HG02885 (cell line): ENCODE data around the gene AP2A2.
"Not testable (repeated sequence)": the region's sequence is repeated elsewhere in the genome, so short reads cannot be mapped to it uniquely, and the experiment has no call there.

ENCODE experiments used
- ATAC-seq: cut with Tn5 transposase; IDR thresholded peaks from one replicate; pipeline ENCODE4 v1.9.1; 2021; ENCODE audit warnings: mild to moderate bottlenecking; ENCODE audit not compliant: unreplicated experiment, poor library complexity

Gene AP2A2

DNA sequence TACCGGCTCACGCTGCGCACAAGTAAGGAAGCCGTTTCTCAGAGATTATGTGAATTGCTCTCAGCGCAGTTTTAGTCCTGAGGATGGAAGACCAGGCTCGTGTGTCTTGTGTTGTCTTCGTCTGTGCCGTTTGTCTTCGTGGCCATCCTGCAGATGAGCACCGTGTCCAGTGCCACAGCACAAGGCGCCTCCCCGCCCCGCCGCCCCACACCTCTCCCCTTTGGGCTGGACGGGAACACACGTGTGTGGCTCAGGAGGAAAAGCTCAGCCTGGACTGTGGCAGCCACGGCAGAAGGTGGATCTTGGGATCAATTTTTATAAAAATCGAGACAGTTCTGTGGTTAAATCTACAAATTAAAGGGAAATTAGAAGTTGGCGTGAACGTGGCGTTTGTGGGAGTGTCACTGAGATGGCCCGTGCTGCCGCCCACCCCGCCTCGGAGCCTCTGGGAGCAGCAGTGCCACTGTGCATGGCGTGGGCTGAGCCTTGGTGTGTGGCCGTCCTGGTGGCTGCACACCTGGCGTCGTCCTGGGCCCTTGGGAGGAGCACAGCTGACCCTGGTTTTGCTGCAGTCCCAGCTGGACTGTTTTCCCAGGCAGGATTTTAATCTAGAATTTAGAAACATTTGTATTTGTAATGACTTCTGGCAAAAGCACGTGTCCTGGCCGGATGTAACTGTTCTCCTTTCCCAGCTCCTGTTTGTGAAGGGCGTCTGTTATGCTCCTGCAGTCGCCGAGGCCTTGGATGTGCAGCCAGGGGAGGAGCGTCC lies 85.1 kb downstream of the AP2A2 start:
- ATAC-seq = no peak

DNA sequence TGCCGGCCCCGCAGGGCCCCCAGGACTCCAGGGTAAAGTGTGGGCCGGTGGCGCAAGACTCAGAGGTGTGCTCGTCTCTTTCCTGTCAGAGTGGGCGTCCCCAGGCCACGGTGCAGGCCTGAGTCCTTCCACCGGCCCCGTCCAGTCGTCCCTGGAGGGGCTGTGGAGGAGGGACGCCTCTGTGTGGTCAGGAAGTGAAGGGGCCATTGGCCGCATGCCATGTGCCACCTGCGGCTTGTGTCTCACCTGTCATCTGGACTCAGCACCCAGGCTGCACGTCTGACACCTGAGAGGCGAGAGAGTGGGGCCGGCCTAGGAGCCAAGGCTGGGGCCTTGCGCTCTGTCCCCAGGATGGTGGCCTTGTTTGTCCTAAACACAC lies 85.6 kb downstream of the AP2A2 start:
- no peak for ATAC-seq

DNA sequence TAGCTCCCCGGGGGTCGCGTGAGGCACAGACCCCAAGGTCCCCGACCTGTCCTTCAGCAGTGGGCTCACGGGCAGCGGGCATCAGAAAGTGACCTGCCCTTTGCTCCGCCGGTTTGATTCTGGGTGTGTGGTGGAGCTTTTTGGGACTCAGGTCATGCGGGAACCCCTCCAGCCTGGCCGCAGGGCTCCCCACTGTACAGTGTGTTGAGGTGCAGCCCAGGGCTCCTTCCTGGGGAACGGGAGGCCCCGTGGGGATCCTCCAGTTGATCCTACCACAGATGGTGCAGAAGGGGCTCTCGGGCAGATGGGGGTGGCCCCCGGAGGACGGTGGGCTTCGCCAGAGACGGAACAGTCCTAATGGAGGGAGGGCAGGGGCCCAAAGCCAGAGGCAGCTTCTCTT lies 86.6 kb downstream of the AP2A2 start:
- ATAC-seq = no peak

DNA sequence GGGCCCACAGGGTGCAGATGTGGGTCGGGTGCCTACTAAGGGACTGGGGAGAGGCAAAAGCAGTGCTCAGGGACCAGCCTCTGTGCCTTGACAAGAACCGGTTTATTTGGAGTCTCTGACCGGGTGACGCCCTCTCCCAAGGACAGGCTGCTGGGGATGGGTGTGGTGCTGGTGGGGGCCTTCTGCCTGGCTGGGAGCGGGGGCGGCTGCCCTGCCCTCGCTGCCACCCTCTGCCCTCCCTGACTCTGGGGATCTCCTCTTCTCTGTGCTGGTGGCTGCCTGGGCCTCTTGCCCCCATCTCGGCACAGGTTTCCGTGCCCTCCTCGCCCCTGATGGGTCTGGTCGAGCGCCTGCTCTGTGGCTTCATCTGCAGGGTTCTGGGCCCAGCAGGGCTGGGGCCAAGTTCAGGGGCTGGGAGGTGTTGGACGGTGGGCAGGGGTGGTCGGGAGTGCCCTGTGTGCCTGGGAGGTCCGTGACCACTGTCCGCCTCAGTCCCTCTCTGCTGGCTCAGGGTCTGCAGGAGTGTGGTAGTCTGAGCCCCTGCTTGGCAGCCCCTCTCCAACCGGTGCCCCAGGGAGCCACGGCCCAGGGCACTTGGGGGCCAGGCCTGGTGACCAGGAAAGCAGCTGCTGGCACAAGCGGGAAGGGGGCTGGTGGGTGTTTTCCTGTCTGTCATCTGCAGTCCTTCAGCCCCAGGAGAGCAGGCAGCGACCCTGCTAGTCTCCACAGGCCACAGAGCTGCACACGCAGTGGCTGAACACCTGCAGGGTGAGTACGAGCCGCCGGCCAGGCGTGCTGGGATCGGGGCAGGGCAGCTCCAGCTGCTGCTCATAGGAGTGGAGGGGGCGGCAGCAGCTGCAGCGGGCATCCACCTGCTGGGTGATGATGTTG lies 87.3 kb downstream of the AP2A2 start:
- ATAC-seq = no peak

DNA sequence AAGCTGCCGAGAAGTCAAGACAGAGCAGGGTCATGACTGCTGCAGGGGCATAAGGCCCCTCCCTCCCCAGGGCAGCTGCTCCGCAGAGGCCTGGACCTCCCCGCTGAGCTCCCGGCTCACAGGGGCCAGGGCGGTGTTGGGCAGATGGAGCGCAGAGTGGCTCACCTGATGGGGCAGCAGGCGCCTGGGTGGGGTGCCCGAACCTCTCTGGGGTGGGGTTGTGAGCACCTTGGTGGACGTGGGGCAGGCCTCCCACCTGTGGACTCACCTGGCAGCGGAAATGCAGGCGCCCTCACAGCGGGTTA lies 87.9 kb downstream of the AP2A2 start:
- no peak for ATAC-seq

DNA sequence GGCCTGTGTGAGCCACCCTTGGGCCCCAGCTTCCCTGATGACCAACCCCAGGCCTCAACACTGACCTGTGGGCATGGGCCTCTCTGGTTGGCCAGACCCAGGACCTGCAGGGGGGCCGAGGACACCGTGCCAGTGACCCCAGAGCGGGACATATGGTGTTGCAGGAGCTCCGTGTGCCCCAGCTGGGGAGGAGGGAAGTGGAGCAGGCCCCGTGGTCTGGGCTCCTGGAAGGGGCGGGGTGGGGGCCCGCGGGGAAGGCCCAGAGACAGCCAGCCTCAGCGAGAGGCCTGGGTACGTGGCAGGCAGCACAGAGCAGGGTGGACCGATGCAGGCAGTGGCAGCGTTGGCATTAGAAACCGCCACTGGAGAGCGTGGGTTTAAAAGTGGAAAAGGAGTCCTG lies 88.6 kb downstream of the AP2A2 start:
- no peak for ATAC-seq

DNA sequence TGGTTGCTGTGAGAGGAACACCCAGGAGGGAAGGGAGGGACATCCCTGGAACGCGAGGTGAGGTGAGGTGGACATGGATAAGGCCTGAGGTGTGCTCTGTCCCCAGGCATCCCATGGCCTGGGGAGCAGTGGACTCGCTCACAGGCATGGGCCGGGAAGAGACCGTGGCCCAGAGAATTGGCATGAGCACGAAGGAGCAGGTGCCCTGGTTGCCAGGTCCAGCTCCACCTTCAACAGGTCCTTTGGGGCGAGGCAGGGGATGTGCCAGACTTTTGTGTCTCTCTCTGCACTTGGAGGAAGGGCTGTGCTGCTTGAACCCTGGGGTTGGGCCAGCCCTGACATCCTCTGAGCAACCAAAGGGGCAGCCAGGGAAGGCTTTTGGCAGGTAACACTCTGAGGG lies 89.4 kb downstream of the AP2A2 start:
- ATAC-seq = no peak

DNA sequence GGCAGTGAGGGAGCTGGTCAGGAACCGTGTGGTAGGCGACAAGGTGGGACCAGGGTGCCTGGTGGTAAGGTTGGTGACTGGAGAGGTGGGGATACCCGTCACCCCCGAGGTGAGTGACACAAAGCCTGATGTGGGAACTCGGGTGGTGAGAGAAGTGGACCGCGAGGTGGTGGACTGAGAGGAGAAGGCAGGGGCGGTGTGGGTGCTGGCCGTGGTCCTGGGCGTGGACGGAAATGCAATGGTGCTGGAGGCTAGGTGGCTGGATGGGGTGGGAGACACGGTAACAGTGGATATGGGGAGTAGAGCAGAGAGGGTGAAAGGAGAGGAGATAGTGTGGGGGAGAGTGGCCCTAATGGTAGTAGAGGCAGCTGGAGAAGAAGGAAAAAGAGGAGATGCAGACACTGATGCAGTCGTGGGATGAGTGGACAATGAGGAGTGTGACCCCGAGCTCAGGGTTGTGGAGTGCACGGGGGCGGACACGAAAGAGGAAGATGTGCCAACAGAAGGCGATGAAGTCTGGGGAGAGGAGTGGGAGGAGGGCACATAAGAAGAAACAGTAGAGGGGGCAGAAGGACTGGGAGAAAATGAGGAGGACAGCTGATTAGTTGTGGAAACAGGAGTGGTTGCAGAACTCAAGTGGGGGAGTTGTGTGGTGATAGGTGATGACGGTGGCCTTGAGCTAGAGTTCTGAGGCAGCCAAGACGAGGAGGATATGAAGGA lies 90.3 kb downstream of the AP2A2 start:
- no peak for ATAC-seq

DNA sequence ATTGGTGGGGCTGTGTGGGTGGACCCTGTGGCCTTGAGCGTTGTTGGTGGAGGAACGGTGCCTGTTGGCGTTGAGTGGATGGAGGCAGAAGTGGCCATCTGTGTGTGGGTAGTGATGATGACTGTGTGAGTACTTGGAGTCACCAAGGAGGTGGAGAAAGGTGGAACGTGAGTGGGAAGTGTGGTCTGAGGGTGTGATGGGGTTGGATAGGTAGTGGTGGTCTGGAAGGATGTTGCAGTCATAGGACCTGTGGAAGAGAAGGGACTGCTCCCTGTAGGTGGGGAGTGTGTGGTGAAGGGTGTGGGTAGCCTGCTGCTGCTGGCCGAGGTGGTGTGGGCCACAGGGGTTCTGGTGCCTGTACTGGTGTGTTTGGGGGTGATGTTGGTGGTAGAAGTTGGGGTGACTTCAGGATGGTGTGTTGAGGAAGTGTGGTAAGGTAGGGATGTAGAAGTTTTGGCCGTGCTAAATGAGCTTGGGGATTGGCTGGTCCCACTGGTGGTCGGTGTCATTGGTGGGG lies 91.0 kb downstream of the AP2A2 start:
- not testable (repeated sequence) for ATAC-seq

DNA sequence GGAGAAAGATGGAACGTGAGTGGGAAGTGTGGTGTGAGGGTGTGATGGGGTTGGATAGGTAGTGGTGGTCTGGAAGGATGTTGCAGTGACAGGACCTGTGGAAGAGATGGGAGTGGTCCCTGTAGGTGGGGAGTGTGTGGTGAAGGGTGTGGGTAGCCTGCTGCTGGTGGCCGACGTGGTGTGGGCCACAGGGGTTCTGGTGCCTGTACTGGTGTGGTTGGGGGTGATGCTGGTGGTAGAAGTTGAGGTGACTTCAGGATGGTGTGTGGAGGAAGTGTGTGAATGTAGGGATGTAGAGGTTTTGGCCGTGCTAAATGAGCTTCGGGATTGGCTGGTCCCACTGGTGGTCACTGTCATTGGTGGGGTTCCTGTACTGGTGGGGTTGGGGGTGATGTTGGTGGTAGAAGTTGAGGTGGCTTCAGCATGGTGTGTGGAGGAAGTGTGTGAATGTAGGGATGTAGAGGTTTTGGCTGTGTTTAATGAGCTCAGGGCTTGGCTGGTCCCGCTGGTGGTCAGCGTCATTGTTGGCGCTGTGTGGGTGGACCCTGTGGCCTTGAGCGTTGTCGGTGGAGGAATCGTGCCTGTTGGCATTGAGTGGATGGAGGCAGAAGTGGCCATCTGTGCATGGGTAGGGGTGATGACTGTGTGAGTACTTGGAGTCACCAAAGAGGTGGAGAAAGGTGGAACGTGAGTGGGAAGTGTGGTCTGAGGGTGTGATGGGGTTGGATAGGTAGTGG lies 91.8 kb downstream of the AP2A2 start:
- no peak for ATAC-seq

DNA sequence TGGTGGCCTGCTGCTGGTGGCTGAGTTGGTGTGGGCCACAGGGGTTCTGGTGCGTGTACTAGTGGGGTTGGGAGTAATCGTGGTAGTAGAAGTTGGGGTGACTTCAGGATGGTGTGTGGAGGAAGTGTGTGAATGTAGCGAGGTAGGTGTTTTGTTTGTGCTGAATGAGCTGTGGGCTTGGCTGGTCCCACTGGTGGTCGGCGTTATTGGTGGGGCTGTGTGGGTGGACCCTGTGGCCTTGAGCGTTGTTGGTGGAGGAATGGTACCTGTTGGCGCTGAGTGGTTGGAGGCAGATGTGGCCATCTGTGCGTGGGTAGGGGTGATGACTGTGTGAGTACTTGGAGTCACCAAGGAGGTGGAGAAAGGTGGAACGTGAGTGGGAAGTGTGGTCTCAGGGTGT lies 92.4 kb downstream of the AP2A2 start:
- ATAC-seq = no peak

DNA sequence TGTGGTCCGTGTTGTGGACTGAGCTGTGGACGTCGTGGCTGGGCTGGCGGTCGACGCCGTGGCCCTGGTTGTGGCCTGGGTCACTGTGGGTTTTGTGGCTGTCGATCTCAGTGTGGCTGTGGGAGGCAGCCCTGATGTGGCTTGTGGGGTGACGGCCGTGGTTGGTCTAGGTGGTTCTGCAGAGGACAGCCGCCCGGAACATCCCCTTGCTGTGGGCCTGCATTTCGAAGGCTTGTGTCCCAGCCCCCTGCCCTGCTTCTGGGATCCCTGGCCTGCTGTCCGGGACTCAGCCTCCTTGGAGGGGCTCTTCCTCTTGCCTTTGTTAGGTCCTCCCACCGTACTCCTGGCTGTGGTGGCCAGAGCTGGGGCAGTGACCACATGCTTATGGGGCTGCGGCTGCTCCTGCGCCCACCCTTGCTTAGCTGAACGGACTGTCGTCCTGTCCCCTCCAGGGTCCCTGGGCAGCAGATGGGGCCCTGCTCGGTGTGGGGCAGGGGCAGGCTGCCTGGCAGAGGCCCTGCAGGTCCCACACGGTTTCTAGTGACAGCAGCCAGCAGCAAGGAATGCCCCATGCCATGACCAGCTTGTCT lies 93.7 kb downstream of the AP2A2 start:
- ATAC-seq = no peak

DNA sequence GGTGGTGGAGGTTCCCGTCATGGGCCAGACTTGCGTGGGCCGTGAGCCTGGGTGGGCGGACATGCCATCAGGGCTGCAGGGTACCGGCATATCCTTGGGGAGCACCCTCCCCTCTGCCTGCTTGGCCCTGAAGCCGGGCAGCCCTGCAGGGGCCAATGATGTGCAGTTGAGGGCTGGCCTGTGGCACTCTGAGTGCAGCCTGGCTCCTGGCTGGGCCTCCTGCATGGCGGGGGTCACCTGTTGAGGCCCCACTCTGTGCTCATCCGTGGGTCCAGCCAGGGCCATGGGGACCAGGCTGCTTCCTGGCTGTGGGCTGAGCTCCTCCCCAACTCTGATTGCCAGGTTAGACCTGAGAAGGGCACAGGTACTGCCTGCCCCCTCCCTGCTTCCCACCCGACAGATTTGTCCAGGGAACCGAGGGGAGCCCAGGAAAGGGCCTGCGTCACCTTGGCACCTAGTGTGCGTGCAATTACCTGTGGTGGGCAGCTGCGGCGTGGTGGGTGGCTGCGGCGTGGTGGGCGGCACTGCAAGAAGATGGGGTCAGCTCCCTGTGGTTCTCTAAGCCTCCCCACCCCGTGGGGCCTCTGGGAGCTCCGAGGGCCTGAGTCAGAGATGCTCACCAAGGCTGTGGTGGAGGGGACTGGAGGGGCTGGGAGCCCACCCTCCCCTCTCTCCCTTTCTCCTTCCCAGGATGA lies 94.7 kb downstream of the AP2A2 start:
- ATAC-seq = no peak

DNA sequence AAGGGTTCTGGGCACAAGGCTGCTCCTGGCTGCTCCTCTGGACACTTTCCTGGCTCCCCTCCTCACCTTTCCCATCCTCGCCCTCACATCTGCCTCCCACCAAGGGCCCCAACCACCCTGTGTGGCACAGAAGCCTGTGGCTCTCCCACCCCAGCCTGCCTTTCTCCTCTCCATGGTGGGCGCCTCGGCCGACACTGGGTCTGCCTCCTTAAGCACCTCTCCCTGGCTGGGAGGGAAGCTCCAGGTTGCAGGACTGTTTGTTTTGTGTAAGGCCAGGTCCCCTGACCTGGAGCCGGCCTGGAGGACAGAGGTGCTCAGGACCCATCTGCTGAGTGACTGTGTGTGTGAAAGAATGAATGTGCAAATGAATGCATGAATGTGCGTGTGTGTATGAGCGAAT lies 96.7 kb downstream of the AP2A2 start:
- no peak for ATAC-seq

DNA sequence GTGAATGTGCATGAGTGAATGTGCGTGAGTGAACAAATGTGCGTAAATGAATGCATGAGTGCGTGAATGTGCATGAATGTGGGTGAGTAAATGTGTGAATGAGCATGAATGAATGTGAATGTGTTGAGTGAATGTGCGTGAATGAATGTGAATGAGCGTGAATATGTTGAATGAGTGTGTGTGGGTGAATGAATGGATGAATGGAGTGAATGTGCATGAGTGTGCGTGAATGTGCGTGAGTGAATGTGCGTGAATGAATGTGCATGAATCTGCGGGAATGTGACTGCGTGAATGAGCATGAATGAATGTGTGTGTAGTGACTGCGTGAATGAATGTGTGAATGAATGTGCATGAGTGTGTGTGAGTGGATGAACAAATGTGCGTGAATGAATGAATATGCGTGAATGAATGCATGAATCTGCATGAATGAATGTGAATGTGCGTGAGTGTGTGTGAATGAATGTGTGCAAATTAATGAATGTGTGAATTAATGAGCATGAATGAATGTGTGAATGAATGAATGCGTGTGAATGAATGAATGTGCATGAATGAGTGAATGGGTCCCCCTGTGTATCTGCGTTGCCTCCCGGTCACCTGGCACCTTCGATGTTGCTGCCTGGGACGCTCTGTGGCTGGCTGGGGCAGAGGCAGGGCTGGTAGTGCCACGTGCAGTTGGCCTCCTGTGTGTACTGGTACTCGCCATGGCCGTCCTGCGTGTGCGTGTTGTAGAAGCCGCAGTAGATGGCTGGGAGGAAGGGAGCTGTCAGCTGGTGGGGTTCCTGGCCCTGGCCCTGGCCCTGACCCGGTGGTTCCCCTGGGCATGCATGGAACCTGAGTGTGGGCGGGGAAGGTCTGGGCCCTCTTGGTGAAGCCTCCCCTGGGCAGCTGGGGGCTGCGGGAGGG lies 97.5 kb downstream of the AP2A2 start:
- ATAC-seq = no peak

DNA sequence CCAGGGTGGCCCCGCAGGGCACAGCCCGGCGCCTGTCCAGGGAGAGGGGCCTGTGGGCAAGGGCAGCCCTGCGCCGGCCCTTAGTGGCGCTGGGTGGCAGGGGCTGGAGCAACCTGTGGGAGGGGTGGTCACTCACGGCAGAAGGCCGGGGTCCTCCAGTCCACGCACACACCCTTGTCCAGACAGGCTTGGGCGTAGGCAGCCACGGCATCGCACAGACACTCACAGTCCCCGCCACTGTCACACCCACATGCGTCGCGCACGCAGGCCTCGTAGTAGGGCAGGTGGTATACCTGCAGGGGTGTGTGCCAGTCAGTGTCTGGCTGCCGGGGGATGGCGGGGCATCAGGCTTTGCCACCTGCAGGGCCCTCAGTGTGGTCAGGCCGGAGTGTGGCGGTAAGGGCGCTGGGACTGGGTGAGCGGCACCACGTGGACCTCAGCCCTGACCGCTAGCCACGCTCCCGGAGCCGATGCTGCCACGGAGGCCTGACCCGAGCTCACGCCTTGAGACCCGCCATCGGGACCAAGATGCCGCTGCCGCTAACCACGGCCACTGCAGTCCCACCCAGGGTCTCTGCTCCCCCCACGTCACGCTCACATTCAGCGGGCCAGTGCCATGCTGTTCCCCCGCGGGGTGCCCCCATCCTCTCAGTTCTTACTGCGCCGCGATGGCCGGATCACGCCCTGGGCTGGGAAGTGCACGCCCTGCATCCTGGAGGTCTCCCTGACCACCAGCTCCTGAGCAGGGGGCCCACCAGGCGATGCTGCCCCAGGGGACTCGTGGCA lies 98.3 kb downstream of the AP2A2 start:
- ATAC-seq = no peak

DNA sequence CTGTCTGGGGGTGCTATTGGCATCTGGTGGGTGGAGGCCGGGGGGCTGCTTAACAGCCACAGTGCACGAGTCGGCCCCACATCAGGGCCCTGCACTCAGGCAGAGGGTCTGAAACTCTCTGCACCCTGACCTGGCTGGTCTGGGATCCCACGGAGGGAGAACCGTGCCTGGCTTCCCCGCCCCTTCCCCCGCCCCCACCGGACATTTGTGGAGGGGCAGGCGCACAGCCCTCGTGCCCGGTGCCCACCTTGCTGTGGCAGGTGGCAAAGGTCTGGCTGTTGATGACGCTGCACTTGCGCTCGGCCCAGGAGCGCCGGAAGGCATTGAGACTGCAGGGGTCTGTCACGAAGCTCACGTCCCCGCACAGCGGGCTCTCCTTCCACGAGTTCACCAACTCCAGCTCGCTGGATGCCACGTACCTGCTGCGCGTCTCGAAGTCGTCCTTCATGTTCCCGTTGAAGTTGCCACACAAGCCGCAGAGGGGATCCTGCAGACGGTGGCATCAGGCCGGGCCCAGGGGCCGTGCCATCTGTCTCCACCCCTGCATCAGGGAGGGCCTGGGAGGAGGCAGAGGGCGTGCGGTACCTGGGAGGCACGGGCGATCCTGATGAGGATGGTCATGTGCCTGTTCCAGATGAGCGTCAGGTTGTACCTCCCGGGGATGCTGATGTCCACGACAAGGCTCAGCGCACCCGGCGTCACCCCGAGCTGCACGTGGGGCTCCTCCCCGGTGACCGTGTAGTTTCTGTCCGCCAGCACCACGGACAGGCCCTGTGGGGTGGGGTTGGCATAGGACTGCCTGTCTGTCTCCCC lies 99.1 kb downstream of the AP2A2 start:
- ATAC-seq = no peak
